Smooth muscle cell (in vitro differentiated cells): ENCODE data around the gene GPR141. TPM values are rescaled to one million over a fixed set of nuclear protein-coding genes. Genes with fewer than 3 reads are reported as not detected.

Source experiments
- DNase-seq: peaks from one replicate; lab custom pipeline; 2025; ENCODE audit not compliant: unreplicated experiment; lab: John Stamatoyannopoulos, UW
- H2AFZ ChIP-seq: fragments of 200-600 bp; sonication (generic); 2 replicates; pipeline ENCODE4 v1.6.0; 2016; ENCODE audit warnings: antibody characterized with exemption, low read depth, mild to moderate bottlenecking
- H3F3A ChIP-seq: fragments of 200-600 bp; sonication (generic); 2 replicates; pipeline ENCODE4 v1.6.0; 2017; ENCODE audit warnings: antibody characterized with exemption, low read depth
- H3K27ac ChIP-seq: fragments of 200-600 bp; sonication (generic); 2 replicates; pipeline ENCODE4 v1.5.1; 2016; ENCODE audit warnings: low read depth, mild to moderate bottlenecking
- H3K27me3 ChIP-seq: fragments of 200-600 bp; sonication (generic); 2 replicates; pipeline ENCODE4 v1.6.1; 2016; ENCODE audit warnings: low read depth, mild to moderate bottlenecking
- H3K36me3 ChIP-seq: fragments of 200-600 bp; sonication (generic); 2 replicates; pipeline ENCODE4 v1.5.1; 2016; ENCODE audit warnings: low read depth
- H3K4me1 ChIP-seq: fragments of 200-600 bp; sonication (generic); 2 replicates; pipeline ENCODE4 v1.5.1; 2016; ENCODE audit warnings: low read depth
- H3K4me2 ChIP-seq: fragments of 200-600 bp; sonication (generic); 2 replicates; pipeline ENCODE4 v1.6.0; 2016; ENCODE audit warnings: mild to moderate bottlenecking
- H3K4me3 ChIP-seq: fragments of 200-600 bp; sonication (generic); 2 replicates; pipeline ENCODE4 v1.5.1; 2016; ENCODE audit warnings: mild to moderate bottlenecking
- H3K79me2 ChIP-seq: fragments of 200-600 bp; sonication (generic); 2 replicates; pipeline ENCODE4 v1.6.0; 2016; ENCODE audit warnings: low read depth, mild to moderate bottlenecking
- H3K9ac ChIP-seq: fragments of 200-600 bp; sonication (generic); 2 replicates; pipeline ENCODE4 v1.6.0; 2016; ENCODE audit warnings: low read depth
- H3K9me3 ChIP-seq: fragments of 200-600 bp; sonication (generic); replicated peaks from 2 replicates; pipeline ENCODE4 v1.5.1; 2016; ENCODE audit warnings: low read depth
- H4K20me1 ChIP-seq: fragments of 200-600 bp; sonication (generic); 2 replicates; pipeline ENCODE4 v1.6.0; 2016; ENCODE audit warnings: low read depth
- CTCF ChIP-seq: fragments of 200-600 bp; sonication (generic); IDR thresholded peaks from 2 replicates; pipeline ENCODE4 v1.5.1; 2017; ENCODE audit warnings: borderline replicate concordance, mild to moderate bottlenecking, antibody characterized with exemption; ENCODE audit not compliant: insufficient read depth, poor library complexity, severe bottlenecking
- WGBS: methylation state at CpG from one replicate; pipeline ENCODE4 v1.1.7; 2016; ENCODE audit warnings: low lambda C conversion rate; 5-methylcytosine and 5-hydroxymethylcytosine counted together
- polyA plus RNA-seq: library from polyadenylated mRNA; unstranded; fragments of >200 nt; fragmentation: Nextera tagmentation; extraction: Ambion mirVana; gene quantifications from 2 replicates; pipeline ENCODE4 v1.2.1, GENCODE V29; 2016
- total RNA-seq: library from RNA; depleted of rRNA; stranded (reverse); fragments of >200 nt; gene quantifications from 2 replicates; pipeline ENCODE4 v1.2.3, GENCODE V29; 2014

Gene GPR141
- total and polyA plus RNA-seq, 2 experiments from 2014 or later = 2.5 TPM; not detected in 1

GRCh38 chr7:37782166-37782565 is 98.6 kb downstream of the GPR141 start:
- no peak overlapping the region for H3K27ac ChIP-seq
- H3F3A ChIP-seq = no peaks in the 10 kb centered on the region
- H3K9me3 ChIP-seq = peaks cover 6% of the 10 kb centered on the region
- no peaks in the 10 kb centered on the region for H3K4me1 ChIP-seq
- H4K20me1 ChIP-seq = no peaks in the 10 kb centered on the region
- no peak overlapping the region for H2AFZ ChIP-seq
- no peak overlapping the region for H3K4me3 ChIP-seq
- H3K27me3 ChIP-seq = no peaks in the 10 kb centered on the region
- H3K4me2 ChIP-seq = no peak overlapping the region
- no peak for DNase-seq
- no peaks in the 10 kb centered on the region for H3K79me2 ChIP-seq
- H3K36me3 ChIP-seq = no peaks in the 10 kb centered on the region
- no peak for TF ChIP-seq CTCF
- no peak overlapping the region for H3K9ac ChIP-seq

- no peak for DNase-seq
- Histone ChIP-seq H3K27me3 (no peaks in the 10 kb centered on the region), H3K9me3 (no peaks in the 10 kb centered on the region), H3K27ac (no peak overlapping the region), H3K4me1 (no peaks in the 10 kb centered on the region), H3K9ac (no peak overlapping the region), H3K4me2 (no peak overlapping the region), H3K36me3 (no peaks in the 10 kb centered on the region), H3F3A (no peaks in the 10 kb centered on the region), H2AFZ (no peak overlapping the region), H4K20me1 (no peaks in the 10 kb centered on the region), H3K4me3 (no peak overlapping the region), H3K79me2 (no peaks in the 10 kb centered on the region)
- TF ChIP-seq CTCF = no peak
- 91% methylated on average over 3 of the region's 3 CpGs for WGBS
These were observed 100.4 kb downstream of the GPR141 start for GRCh38 chr7:37784015-37784414.

DNA sequence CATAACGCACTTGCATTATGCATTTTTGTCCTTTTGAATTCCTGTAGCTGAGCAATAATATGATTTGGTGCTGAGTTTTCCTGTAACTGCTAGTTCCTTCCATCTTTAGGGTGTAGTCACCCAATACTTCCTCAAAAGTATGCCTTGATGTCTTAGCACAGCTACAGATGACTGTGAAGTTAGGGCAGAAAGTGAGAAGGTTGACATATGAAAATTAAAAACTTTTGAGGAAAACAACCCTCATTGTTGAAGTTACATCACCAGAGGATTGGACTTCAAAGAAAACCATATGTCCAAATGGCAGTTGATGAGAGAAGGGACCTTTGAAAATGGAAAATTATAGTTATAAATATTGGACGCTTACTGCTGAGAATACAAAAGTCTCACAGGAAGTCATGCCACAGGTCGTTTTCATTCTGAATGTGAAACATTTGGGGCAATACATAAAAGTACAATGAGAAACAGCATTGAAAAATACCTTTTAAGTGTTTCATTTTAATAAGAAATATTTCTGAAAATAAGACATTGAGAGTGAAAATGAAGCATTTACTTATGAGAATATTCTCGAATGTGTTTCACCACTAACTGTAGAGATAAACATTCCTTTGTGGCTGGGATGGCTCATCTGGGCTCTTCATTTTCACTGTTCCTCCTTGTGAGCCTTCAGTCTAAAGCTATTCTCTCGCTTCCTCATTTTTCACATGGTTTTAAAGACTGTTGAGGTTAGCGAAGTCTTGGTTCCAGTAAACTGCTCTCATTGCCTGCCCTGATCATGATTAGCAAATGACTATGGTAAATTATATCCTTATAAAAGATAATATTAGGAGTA is 103.4 kb downstream of the GPR141 start:
- no peaks in the 10 kb centered on the region for H3K27me3 ChIP-seq
- H3K4me2 ChIP-seq = no peak overlapping the region
- no peaks in the 10 kb centered on the region for H3K4me1 ChIP-seq
- TF ChIP-seq CTCF = no peak
- no peak overlapping the region for H3K4me3 ChIP-seq
- no peak for DNase-seq
- no peaks in the 10 kb centered on the region for H3F3A ChIP-seq
- no peak overlapping the region for H2AFZ ChIP-seq
- no peak overlapping the region for H3K9ac ChIP-seq
- H4K20me1 ChIP-seq = no peaks in the 10 kb centered on the region
- H3K79me2 ChIP-seq = no peaks in the 10 kb centered on the region
- 84% methylated on average over 6 of the region's 6 CpGs for WGBS
- H3K9me3 ChIP-seq = no peaks in the 10 kb centered on the region
- H3K27ac ChIP-seq = no peak overlapping the region
- no peaks in the 10 kb centered on the region for H3K36me3 ChIP-seq

Other genes with a start within 250 kb of the GPR141 start
- gene ELMO1, start 234.9 kb upstream of the GPR141 start, total RNA-seq = 24.0 and 36.0 TPM in 2 replicates
- gene ELMO1, start 234.9 kb upstream of the GPR141 start, polyA plus RNA-seq = 8.2 and 15.7 TPM in 2 replicates
- 0.13 TPM in 1 of 2 replicates, not detected in the other for gene NME8, start 164.8 kb downstream of the GPR141 start, total RNA-seq
- 0.61 and 4.0 TPM in 2 replicates for gene NME8, start 164.8 kb downstream of the GPR141 start, polyA plus RNA-seq
- not detected in 2 replicates for gene SFRP4, start 233.1 kb downstream of the GPR141 start, total RNA-seq
- not detected in 2 replicates for gene SFRP4, start 233.1 kb downstream of the GPR141 start, polyA plus RNA-seq
- 11.1 and 13.9 TPM in 2 replicates for gene EPDR1, start 236.9 kb downstream of the GPR141 start, total RNA-seq
- 13.5 and 17.1 TPM in 2 replicates for gene EPDR1, start 236.9 kb downstream of the GPR141 start, polyA plus RNA-seq